DOHH2 (cell line): ENCODE results near the gene EEFSEC.

ENCODE experiments used
- H3F3A ChIP-seq: fragments of 200-600 bp; sonication (generic), shearing (Covaris generic); 2 replicates; pipeline ENCODE4 v1.6.0; 2016; ENCODE audit warnings: antibody characterized with exemption, mild to moderate bottlenecking; ENCODE audit not compliant: control insufficient read depth, insufficient read depth
- H3K27ac ChIP-seq: fragments of 200-600 bp; sonication (generic); 2 replicates; pipeline ENCODE4 v1.5.1; 2014; ENCODE audit warnings: low read depth, mild to moderate bottlenecking, low read length, moderate library complexity
- H3K27me3 ChIP-seq: fragments of 200-600 bp; sonication (generic); 2 replicates; pipeline ENCODE4 v1.6.1; 2014; ENCODE audit warnings: mild to moderate bottlenecking, low read length, mixed read lengths; ENCODE audit not compliant: control insufficient read depth
- H3K36me3 ChIP-seq: fragments of 200-600 bp; sonication (generic); 2 replicates; pipeline ENCODE4 v1.6.1; 2014; ENCODE audit warnings: mild to moderate bottlenecking, low read length, moderate library complexity, mixed read lengths; ENCODE audit not compliant: control insufficient read depth
- H3K4me1 ChIP-seq: fragments of 200-600 bp; sonication (generic); 2 replicates; pipeline ENCODE4 v1.6.1; 2014; ENCODE audit warnings: mild to moderate bottlenecking, low read length, mixed read lengths; ENCODE audit not compliant: control insufficient read depth
- H3K4me2 ChIP-seq: fragments of 200-600 bp; sonication (generic); 2 replicates; pipeline ENCODE4 v1.6.0; 2014; ENCODE audit warnings: mild to moderate bottlenecking, low read length, moderate library complexity
- H3K4me3 ChIP-seq: fragments of 200-600 bp; sonication (generic); 2 replicates; pipeline ENCODE4 v1.5.1; 2014; ENCODE audit warnings: mild to moderate bottlenecking, low read length, mixed read lengths
- H3K79me2 ChIP-seq: fragments of 200-600 bp; sonication (generic); 2 replicates; pipeline ENCODE4 v1.6.1; 2014; ENCODE audit warnings: mild to moderate bottlenecking, low read length, mixed read lengths; ENCODE audit not compliant: control insufficient read depth
- H3K9me2 ChIP-seq: fragments of 200-600 bp; sonication (generic); replicated peaks from 2 replicates; pipeline ENCODE4 v1.6.1; 2014; ENCODE audit warnings: mild to moderate bottlenecking, low read length, mixed read lengths; ENCODE audit not compliant: control insufficient read depth
- H3K9me3 ChIP-seq: fragments of 200-600 bp; sonication (generic); 2 replicates; pipeline ENCODE4 v1.6.1; 2014; ENCODE audit warnings: antibody characterized with exemption, low read length, mixed read lengths; ENCODE audit not compliant: control insufficient read depth, insufficient read depth
- H4K20me1 ChIP-seq: fragments of 200-600 bp; sonication (generic); 2 replicates; pipeline ENCODE4 v1.6.0; 2014; ENCODE audit warnings: low read depth, mild to moderate bottlenecking, antibody characterized with exemption, low read length, moderate library complexity; ENCODE audit not compliant: control insufficient read depth, insufficient read depth
- EZH2phosphoT487 ChIP-seq: fragments of 200-600 bp; sonication (generic); IDR thresholded peaks from 2 replicates; pipeline ENCODE4 v1.6.1; 2017; ENCODE audit warnings: borderline replicate concordance, mild to moderate bottlenecking, antibody characterized with exemption, low read length, moderate library complexity, mixed read lengths
- TF ChIP-seq, protein P1 (sequence below): fragments of 200-600 bp; sonication (generic); IDR thresholded peaks from one replicate; pipeline ENCODE4 v1.5.1; 2014; ENCODE audit warnings: antibody characterized with exemption, mild to moderate bottlenecking, low read depth, low read length; ENCODE audit not compliant: poor library complexity, severe bottlenecking

Gene EEFSEC

DNA sequence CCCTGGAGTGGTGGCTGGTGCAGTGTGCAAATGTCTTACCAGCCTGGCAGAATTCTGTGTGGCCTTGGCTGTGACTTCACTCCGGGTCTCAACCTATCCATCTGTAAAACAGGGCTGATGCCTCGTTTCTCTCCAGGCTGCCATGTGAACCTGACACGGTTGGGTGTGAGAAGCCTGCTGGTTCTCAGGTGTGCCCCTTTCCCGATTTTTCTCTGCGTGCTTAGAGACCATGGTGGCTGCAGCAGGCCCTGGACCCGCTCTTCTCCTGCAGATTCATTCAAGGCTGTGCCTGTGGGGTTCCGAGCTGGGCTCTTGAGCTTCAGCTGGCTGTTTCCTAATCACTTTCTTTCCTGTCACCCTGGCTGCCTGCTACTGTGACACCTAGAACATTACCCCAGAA lies 38.9 kb downstream of the EEFSEC start:
- H3K36me3 ChIP-seq, result peaks cover 3% of the 10 kb centered on the region; the same call in 1 of the 2 replicates
- H3K27ac ChIP-seq, result no peak overlapping the region
- peaks cover 11% of the 10 kb centered on the region; the same call in 1 of the 2 replicates for H3K4me1 ChIP-seq
- H4K20me1 ChIP-seq, result 0 out of 2 replicates have a peak, but pooled peaks cover 7% of the 10 kb centered on the region
- H3F3A ChIP-seq, result no peaks in the 10 kb centered on the region
- H3K79me2 ChIP-seq, result peaks cover 18% of the 10 kb centered on the region
- TF ChIP-seq EZH2phosphoT487, result no peak
- TF ChIP-seq, protein P1, sequence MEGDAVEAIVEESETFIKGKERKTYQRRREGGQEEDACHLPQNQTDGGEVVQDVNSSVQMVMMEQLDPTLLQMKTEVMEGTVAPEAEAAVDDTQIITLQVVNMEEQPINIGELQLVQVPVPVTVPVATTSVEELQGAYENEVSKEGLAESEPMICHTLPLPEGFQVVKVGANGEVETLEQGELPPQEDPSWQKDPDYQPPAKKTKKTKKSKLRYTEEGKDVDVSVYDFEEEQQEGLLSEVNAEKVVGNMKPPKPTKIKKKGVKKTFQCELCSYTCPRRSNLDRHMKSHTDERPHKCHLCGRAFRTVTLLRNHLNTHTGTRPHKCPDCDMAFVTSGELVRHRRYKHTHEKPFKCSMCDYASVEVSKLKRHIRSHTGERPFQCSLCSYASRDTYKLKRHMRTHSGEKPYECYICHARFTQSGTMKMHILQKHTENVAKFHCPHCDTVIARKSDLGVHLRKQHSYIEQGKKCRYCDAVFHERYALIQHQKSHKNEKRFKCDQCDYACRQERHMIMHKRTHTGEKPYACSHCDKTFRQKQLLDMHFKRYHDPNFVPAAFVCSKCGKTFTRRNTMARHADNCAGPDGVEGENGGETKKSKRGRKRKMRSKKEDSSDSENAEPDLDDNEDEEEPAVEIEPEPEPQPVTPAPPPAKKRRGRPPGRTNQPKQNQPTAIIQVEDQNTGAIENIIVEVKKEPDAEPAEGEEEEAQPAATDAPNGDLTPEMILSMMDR, result no peak
- no peak overlapping the region for H3K4me3 ChIP-seq
- H3K9me2 ChIP-seq, result no peaks in the 10 kb centered on the region
- H3K27me3 ChIP-seq, result no peaks in the 10 kb centered on the region
- H3K9me3 ChIP-seq, result no peaks in the 10 kb centered on the region
- H3K4me2 ChIP-seq, result no peak overlapping the region

DNA sequence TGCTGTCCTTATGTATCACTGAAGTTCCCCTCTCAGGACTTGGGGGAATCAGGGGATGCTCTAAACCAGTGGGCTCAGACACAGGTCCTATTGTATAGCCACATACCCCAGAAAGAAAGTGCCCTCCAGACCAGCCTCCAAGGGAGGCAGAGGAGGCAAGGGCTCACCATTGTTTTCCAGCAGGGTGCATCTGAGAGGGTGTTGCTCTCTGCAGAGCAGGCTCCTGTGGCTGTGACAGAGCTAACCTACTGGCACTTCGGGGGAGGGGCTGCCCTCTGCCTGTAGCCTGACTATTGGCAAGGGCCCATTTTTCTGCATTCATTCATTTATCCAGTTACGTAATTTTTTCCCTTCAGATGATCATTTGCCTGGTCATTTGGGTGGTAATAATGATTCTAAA lies 39.9 kb downstream of the EEFSEC start:
- H3K79me2 ChIP-seq, result peaks cover 9% of the 10 kb centered on the region
- H3K27me3 ChIP-seq, result no peaks in the 10 kb centered on the region
- peaks cover 5% of the 10 kb centered on the region; the same call in 1 of the 2 replicates for H3K4me1 ChIP-seq
- H3K36me3 ChIP-seq, result peaks cover 3% of the 10 kb centered on the region; the same call in 1 of the 2 replicates
- no peaks in the 10 kb centered on the region for H3K9me2 ChIP-seq
- H3F3A ChIP-seq, result no peaks in the 10 kb centered on the region
- H3K4me2 ChIP-seq, result no peak overlapping the region
- no peak overlapping the region for H3K27ac ChIP-seq
- H3K9me3 ChIP-seq, result no peaks in the 10 kb centered on the region
- 0 out of 2 replicates have a peak, but pooled peaks cover 7% of the 10 kb centered on the region for H4K20me1 ChIP-seq
- no peak for TF ChIP-seq EZH2phosphoT487
- TF ChIP-seq, protein P1, result no peak
- H3K4me3 ChIP-seq, result no peak overlapping the region

DNA sequence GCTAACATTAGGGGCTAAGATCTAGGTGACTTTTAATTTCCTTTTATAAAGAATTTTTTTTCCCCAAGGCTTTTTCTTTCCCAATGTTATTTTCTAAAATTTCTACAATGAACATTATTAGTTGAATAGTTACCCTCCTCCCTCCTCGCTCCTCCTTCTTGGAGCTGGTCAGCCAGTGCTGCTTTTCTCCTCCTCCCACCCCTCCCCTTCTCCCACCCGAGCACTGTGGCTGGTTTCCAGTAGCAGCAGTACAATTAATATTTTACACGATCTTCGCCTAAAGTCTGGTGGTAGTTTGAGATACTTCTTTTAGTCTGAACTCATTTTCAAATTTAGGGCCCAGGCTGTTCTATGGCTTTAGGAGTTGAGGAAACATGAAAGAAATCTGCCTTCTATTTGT lies 41.6 kb downstream of the EEFSEC start:
- Histone ChIP-seq H3K4me1 (peaks cover 5% of the 10 kb centered on the region; the same call in 1 of the 2 replicates), H3K4me3 (no peak overlapping the region), H3K4me2 (no peak overlapping the region), H3K27ac (no peak overlapping the region), H3K9me2 (no peaks in the 10 kb centered on the region), H3K36me3 (peaks cover 3% of the 10 kb centered on the region; the same call in 1 of the 2 replicates), H4K20me1 (0 out of 2 replicates have a peak, but pooled peaks cover 7% of the 10 kb centered on the region), H3K9me3 (no peaks in the 10 kb centered on the region), H3K27me3 (no peaks in the 10 kb centered on the region), H3F3A (no peaks in the 10 kb centered on the region), H3K79me2 (peaks cover 2% of the 10 kb centered on the region; the same call in 1 of the 2 replicates)
- no peak for TF ChIP-seq EZH2phosphoT487
- TF ChIP-seq, protein P1, result no peak
